Activated T-helper 17 cell treated with anti-CD3 and anti-CD28 coated beads, Interleukin-2, amount 50 U/mL, for 72 hours (primary cell): Measurements from ENCODE around the gene IFT43. TPM values are rescaled to one million over a fixed set of nuclear protein-coding genes. Genes with fewer than 3 reads are reported as not detected.

Source experiments
- ATAC-seq: fragments of 150-1000 bp; cut with Tn5 transposase; replicated peaks from 2 replicates; pipeline ENCODE4 v1.10.0; 2021; ENCODE audit warnings: mild to moderate bottlenecking, moderate library complexity
- H3K27ac Mint-ChIP-seq: one replicate; pipeline ENCODE4 v1.8.0; 2022; ENCODE audit warnings: mixed read lengths
- H3K27me3 Mint-ChIP-seq: one replicate; pipeline ENCODE4 v1.8.0; 2022; ENCODE audit warnings: mixed read lengths
- H3K36me3 Mint-ChIP-seq: one replicate; pipeline ENCODE4 v1.8.0; 2022; ENCODE audit warnings: low read depth, mild to moderate bottlenecking, mixed read lengths
- H3K4me1 Mint-ChIP-seq: one replicate; pipeline ENCODE4 v1.8.0; 2022; ENCODE audit warnings: mixed read lengths
- H3K4me3 Mint-ChIP-seq: one replicate; pipeline ENCODE4 v1.8.0; 2022; ENCODE audit warnings: mild to moderate bottlenecking, mixed read lengths
- H3K9me3 Mint-ChIP-seq: one replicate; pipeline ENCODE4 v1.8.0; 2022; ENCODE audit warnings: mixed read lengths
- total RNA-seq, 2 donors: library from RNA; stranded (reverse); gene quantifications; one replicate each; pipeline ENCODE4 v1.2.3, GENCODE V29; 2022

The IFT43 gene
- total RNA-seq, 2 donors from 2014 or later = 5.7 to 7.2 TPM

GRCh38 chr14:76057914-76058313 lies 72.4 kb downstream of the IFT43 start:
- Mint-ChIP-seq H3K27me3 (no peaks in the 10 kb centered on the region), H3K36me3 (peaks cover 5% of the 10 kb centered on the region), H3K27ac (no peak overlapping the region), H3K4me3 (no peak overlapping the region), H3K4me1 (no peaks in the 10 kb centered on the region), H3K9me3 (no peaks in the 10 kb centered on the region)
- no peak for ATAC-seq

GRCh38 chr14:76063327-76063726 lies 77.8 kb downstream of the IFT43 start:
- Mint-ChIP-seq H3K4me1 (no peaks in the 10 kb centered on the region), H3K27me3 (no peaks in the 10 kb centered on the region), H3K4me3 (no peak overlapping the region), H3K9me3 (peaks cover 3% of the 10 kb centered on the region), H3K27ac (no peak overlapping the region), H3K36me3 (peaks cover 25% of the 10 kb centered on the region)
- ATAC-seq = no peak

GRCh38 chr14:76065519-76065918 lies 80.0 kb downstream of the IFT43 start:
- ATAC-seq = no peak
- no peak overlapping the region for H3K27ac Mint-ChIP-seq
- no peaks in the 10 kb centered on the region for H3K4me1 Mint-ChIP-seq
- no peak overlapping the region for H3K4me3 Mint-ChIP-seq
- H3K9me3 Mint-ChIP-seq = peaks cover 3% of the 10 kb centered on the region
- H3K27me3 Mint-ChIP-seq = no peaks in the 10 kb centered on the region
- peaks cover 20% of the 10 kb centered on the region for H3K36me3 Mint-ChIP-seq

DNA sequence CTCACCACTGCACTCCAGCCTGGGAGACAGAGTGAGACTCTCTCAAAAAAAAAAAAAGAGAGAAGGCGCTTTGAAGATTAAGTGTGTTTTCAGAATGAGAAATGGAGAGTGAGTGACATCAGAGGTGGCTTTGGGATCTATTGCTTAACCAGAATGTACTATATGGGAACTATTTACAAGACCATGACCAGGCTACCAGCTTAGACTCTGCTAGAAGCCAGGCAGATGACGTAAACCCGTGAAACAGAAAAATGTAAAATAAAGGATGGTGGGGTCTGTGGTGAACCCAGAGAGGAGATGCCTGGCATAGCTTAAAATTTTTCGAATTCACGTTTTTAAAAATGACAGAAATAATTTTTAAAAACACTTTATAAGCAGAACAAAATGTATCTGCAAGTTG lies 82.0 kb downstream of the IFT43 start:
- H3K4me3 Mint-ChIP-seq = no peak overlapping the region
- H3K27me3 Mint-ChIP-seq = no peaks in the 10 kb centered on the region
- ATAC-seq = no peak
- H3K27ac Mint-ChIP-seq = no peak overlapping the region
- H3K36me3 Mint-ChIP-seq = peaks cover 20% of the 10 kb centered on the region
- H3K9me3 Mint-ChIP-seq = peaks cover 3% of the 10 kb centered on the region
- H3K4me1 Mint-ChIP-seq = no peaks in the 10 kb centered on the region

DNA sequence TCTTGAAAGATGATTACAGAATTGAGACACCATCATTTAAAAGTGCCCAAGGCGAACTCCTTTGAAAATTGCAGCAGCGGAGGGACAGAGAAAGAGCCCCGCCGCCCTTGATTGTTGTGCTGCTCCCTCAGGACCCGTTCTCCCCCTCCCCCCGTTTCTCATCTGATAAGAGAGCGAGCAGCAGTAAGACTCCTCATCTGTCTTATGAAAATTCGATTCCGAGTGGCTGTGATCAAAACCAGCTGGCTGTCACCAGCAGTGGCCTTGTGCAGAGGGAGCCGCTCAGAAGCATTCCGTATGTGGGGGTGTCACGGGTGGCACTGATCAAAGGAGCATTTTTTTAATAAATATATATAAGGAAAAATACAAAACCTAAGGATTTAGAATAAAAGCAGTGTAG lies 88.2 kb downstream of the IFT43 start:
- Mint-ChIP-seq H3K9me3 (no peaks in the 10 kb centered on the region), H3K27me3 (no peaks in the 10 kb centered on the region), H3K27ac (no peak overlapping the region), H3K36me3 (no peaks in the 10 kb centered on the region), H3K4me1 (no peaks in the 10 kb centered on the region), H3K4me3 (no peak overlapping the region)
- no peak for ATAC-seq

DNA sequence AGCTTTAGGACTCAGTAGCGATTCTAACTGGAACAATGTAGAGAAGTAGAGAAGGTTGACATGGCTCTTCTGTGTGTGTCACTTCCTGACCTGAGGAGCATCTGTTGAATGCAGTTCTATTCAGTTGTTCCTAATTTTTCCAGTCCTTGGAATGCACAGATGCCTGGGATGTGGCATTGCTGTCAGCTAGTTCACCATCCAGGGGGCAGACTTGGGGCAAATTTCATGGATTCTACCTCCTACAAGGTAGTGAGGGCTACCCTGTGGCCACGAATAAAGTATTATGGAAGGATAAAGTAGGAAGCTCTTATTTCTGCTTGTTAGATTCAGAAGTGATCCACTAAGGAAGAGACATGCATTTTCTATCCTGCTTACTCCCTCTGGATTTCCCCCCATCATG lies 91.8 kb downstream of the IFT43 start:
- H3K27me3 Mint-ChIP-seq = no peaks in the 10 kb centered on the region
- H3K9me3 Mint-ChIP-seq = no peaks in the 10 kb centered on the region
- ATAC-seq = no peak
- no peaks in the 10 kb centered on the region for H3K36me3 Mint-ChIP-seq
- H3K4me1 Mint-ChIP-seq = no peaks in the 10 kb centered on the region
- no peak overlapping the region for H3K4me3 Mint-ChIP-seq
- H3K27ac Mint-ChIP-seq = no peak overlapping the region

DNA sequence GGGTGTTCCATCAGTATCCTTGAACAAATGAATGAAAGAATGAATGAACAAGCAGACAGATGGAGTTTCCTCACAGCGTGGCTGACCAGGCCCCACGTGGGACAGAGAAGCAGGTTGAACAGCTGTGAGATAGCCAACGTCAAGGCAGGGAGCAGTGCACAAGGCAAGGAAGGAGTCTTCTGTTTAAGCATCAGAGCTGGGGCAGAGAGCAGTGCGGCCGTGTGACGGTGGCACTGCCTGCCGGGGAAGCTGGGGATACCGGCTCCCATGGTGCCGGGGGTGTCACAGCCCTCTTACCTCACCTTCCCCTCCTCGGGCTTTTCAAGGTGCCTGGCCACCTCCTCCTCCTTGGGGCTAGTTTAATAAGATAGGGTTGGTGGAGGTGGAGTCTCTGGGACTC lies 92.9 kb downstream of the IFT43 start:
- no peak overlapping the region for H3K4me3 Mint-ChIP-seq
- H3K36me3 Mint-ChIP-seq = no peaks in the 10 kb centered on the region
- no peak overlapping the region for H3K27ac Mint-ChIP-seq
- no peaks in the 10 kb centered on the region for H3K27me3 Mint-ChIP-seq
- H3K4me1 Mint-ChIP-seq = no peaks in the 10 kb centered on the region
- no peaks in the 10 kb centered on the region for H3K9me3 Mint-ChIP-seq
- no peak for ATAC-seq

DNA sequence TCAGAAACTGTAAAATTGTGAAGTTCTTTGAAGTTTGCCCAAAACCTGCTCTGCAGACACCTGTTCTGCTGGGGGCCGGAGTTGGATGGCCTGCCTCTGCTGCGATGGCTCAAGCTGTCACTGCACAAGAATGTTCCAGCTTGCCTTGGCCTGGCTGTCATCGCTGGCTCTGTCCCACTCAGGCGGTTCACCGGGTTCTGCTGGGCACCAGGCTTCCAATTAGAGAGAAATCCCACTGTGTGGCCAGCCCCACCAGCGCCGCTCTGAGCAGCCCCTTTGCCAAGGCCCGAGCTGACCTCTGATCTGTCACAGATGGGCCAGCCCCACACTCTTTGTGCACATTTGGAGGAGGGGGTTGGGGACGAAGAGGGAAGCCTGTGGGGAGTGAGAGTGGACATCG lies 94.5 kb downstream of the IFT43 start:
- Mint-ChIP-seq H3K27me3 (no peaks in the 10 kb centered on the region), H3K27ac (no peak overlapping the region), H3K4me3 (no peak overlapping the region), H3K36me3 (no peaks in the 10 kb centered on the region), H3K4me1 (no peaks in the 10 kb centered on the region), H3K9me3 (no peaks in the 10 kb centered on the region)
- no peak for ATAC-seq

DNA sequence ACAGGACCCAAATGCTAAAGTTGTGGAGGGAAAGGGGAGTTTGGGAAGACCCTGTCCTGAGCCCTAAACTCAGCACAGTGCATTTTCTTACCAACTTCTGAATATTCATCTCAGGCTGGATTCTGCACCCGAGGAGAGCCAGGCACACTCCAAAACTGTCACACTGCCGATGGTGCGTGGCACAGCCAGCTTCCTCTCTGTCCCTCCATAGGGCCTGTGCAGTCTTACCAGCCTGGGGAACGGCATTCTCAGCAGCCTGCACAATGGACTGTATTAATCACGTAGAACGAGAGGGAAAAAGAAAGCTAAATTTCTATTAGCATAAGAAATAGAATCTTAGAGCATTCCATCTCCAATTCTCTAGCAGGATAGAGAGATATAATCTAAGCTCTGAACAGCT lies 94.9 kb downstream of the IFT43 start:
- H3K9me3 Mint-ChIP-seq = no peaks in the 10 kb centered on the region

DNA sequence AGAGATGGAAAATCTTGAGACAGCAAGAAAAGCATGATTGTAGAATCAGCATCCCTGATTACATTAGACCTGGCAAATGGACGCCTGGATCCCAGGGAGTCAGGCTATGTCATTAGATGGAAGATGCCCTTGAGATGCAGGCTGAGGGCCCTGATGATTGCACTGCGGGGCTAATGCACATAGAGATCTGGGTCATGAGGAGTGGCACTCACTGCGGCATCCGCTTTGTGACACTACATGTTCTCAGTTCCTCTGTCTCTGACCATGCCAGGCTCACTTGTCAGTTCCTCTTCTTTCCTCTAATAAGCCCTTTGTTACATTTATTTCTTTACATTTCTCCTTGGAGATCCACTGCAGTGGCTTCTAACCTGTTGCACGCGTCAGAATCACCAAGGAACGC lies 96.1 kb downstream of the IFT43 start:
- ATAC-seq = no peak

More for the DNA sequence above, 94.9 kb downstream of the IFT43 start:
- H3K4me3 Mint-ChIP-seq = no peak overlapping the region
- no peak overlapping the region for H3K27ac Mint-ChIP-seq
- no peaks in the 10 kb centered on the region for H3K27me3 Mint-ChIP-seq
- ATAC-seq = no peak
- H3K4me1 Mint-ChIP-seq = no peaks in the 10 kb centered on the region
- H3K36me3 Mint-ChIP-seq = no peaks in the 10 kb centered on the region

DNA sequence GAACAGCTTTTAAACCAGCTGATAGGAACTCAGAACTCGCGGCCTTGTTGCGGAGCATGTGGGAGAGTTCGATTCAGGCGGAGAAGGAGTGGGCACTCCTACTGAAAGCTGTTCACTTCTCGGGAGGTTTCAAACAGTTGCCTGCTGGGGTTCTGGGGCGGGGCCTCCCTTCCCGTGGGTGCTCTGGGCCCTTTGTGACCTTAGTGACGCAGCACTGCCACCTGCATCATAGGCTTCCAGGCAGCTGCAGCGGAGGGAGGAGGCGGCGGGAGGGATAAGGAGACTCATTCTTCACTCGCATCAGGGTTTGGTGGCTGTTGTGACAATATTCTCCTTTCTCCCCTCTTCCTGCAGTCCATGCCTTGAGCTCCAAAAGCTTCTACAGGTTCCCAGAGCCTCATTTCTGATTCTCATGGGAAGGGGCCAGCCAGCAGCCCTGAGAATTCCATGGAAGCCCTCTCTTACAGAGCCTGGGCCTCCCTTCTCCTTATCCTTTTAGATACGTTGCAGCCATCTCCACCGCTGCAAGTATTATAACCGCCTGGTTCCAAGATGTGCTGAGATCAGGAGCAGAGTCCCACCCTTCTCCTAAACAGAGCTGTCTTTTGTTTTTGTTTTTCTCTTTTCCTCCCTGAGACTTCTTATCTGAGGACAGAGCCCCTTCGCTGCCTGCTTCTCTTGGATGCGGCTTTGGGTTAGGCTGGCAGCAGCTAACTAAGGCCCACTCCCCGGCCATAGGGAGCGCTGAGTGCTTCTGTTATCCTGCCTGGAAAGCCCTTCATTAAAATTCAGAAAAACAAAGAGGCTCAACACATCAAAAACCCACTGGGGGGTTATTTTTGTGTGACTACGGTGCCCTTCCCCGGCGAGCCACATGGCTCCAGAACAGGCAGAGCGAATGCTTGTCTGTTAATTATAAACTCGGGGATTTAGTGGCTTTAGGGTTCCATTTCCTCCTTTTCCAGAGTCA lies 98.5 kb downstream of the IFT43 start:
- ATAC-seq = no peak
- Mint-ChIP-seq H3K36me3 (no peaks in the 10 kb centered on the region), H3K27me3 (no peaks in the 10 kb centered on the region), H3K27ac (no peak overlapping the region), H3K4me3 (no peak overlapping the region), H3K4me1 (no peaks in the 10 kb centered on the region), H3K9me3 (no peaks in the 10 kb centered on the region)

More for the DNA sequence above, 96.1 kb downstream of the IFT43 start:
- no peak overlapping the region for H3K4me3 Mint-ChIP-seq
- H3K36me3 Mint-ChIP-seq = no peaks in the 10 kb centered on the region
- no peaks in the 10 kb centered on the region for H3K4me1 Mint-ChIP-seq
- no peak overlapping the region for H3K27ac Mint-ChIP-seq
- H3K27me3 Mint-ChIP-seq = no peaks in the 10 kb centered on the region
- no peaks in the 10 kb centered on the region for H3K9me3 Mint-ChIP-seq

- no peak for ATAC-seq
- no peaks in the 10 kb centered on the region for H3K4me1 Mint-ChIP-seq
- no peak overlapping the region for H3K27ac Mint-ChIP-seq
- no peak overlapping the region for H3K4me3 Mint-ChIP-seq
- no peaks in the 10 kb centered on the region for H3K36me3 Mint-ChIP-seq
- H3K27me3 Mint-ChIP-seq = no peaks in the 10 kb centered on the region
- no peaks in the 10 kb centered on the region for H3K9me3 Mint-ChIP-seq
Observed at GRCh38 chr14:76085358-76085757, 99.8 kb downstream of the IFT43 start.

DNA sequence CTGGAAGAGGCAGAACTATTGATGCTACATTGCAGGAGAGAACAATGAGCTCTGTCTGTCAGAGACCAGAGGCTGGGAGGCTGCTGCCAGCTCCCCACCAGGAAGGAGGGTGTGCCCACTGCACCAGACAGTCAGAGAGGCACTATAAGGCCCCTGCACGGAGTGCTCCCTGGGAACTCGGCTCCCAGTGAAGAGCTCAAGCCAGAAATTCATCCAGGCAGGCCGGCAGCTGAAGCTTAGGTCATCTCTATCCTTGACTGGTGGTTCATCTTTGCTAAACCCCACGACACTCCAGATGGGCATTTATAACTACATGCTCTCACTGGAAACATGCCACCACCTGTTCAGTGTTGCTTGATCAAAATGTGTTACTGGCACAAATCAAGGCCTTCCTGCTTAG lies 101.1 kb downstream of the IFT43 start:
- no peak overlapping the region for H3K4me3 Mint-ChIP-seq
- H3K27ac Mint-ChIP-seq = no peak overlapping the region
- no peak for ATAC-seq
- no peaks in the 10 kb centered on the region for H3K9me3 Mint-ChIP-seq
- no peaks in the 10 kb centered on the region for H3K36me3 Mint-ChIP-seq
- H3K27me3 Mint-ChIP-seq = no peaks in the 10 kb centered on the region
- no peaks in the 10 kb centered on the region for H3K4me1 Mint-ChIP-seq

- Mint-ChIP-seq H3K9me3 (no peaks in the 10 kb centered on the region), H3K27me3 (no peaks in the 10 kb centered on the region), H3K36me3 (no peaks in the 10 kb centered on the region), H3K4me3 (no peak overlapping the region), H3K27ac (no peak overlapping the region), H3K4me1 (no peaks in the 10 kb centered on the region)
- ATAC-seq = no peak
Observed at GRCh38 chr14:76088326-76088725, 102.8 kb downstream of the IFT43 start.

DNA sequence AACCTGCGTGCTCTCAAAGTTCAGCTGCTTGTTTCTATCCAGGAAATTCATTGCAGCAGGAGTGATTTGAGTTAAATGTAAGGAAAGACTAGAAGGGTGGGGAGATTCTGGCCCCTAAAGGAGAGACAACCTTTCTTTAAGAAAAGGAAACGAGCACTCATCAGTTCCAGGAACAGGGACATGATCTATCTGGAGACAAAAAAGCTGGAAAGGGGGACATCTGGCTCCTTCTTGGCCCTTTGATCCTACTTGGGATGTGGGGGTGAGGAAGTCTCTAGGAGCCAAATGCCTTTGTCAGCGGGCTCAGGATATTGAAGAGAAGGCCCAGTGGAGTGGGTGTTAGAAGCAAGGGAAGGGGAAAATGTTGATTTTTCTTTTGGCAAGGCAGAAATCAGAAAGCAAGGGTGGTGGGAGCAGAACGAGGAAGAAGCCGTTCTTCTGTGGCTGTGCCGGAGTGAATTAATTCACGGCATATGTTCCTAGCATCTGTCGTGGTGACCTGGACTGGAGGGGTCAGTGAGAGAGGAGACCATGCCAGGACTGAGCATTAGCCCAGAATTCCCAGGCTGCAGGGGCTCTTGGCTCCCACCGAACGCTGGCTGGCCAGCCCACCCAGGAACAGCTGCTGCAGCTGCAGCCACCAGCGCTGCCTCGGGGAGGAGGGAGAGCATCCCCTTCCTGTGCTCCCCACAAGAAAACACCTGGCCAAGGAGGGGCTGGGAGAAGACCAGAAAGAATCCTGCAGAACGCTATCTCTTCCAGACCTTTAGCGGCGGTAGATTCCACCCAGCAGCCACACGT lies 103.4 kb downstream of the IFT43 start:
- no peak overlapping the region for H3K27ac Mint-ChIP-seq
- no peaks in the 10 kb centered on the region for H3K9me3 Mint-ChIP-seq
- H3K4me1 Mint-ChIP-seq = no peaks in the 10 kb centered on the region
- H3K36me3 Mint-ChIP-seq = no peaks in the 10 kb centered on the region
- no peak for ATAC-seq
- H3K4me3 Mint-ChIP-seq = no peak overlapping the region
- no peaks in the 10 kb centered on the region for H3K27me3 Mint-ChIP-seq
